Activated CD4-positive, alpha-beta T cell treated with anti-CD3 and anti-CD28 coated beads for 48 hours (primary cell): ENCODE data around the gene UNK.
"Not testable (repeated sequence)": the region's sequence is repeated elsewhere in the genome, so short reads cannot be mapped to it uniquely, and the experiment has no call there.

Experiments
- DNase-seq: peaks from one replicate; pipeline ENCODE4 v3.0.0-alpha.2; 2020

The UNK gene

GRCh38 chr17:75807861-75808260, 23.3 kb downstream of the UNK start:
- DNase-seq: no peak

- DNase-seq: no peak
These were observed 23.9 kb downstream of the UNK start for GRCh38 chr17:75808549-75808904.

- DNase-seq: no peak
These were observed 24.5 kb downstream of the UNK start for GRCh38 chr17:75808905-75809621.

- DNase-seq: no peak
These were observed 25.1 kb downstream of the UNK start for GRCh38 chr17:75809631-75810111.

GRCh38 chr17:75810216-75810615, 25.6 kb downstream of the UNK start:
- no peak for DNase-seq

GRCh38 chr17:75810756-75811155, 26.1 kb downstream of the UNK start:
- not testable (repeated sequence) for DNase-seq

GRCh38 chr17:75811174-75811573, 26.6 kb downstream of the UNK start:
- DNase-seq: no peak

GRCh38 chr17:75812096-75813013, 27.7 kb downstream of the UNK start:
- DNase-seq: no peak

- no peak for DNase-seq
These were observed 28.7 kb downstream of the UNK start for GRCh38 chr17:75813081-75814020.

GRCh38 chr17:75814021-75814395, 29.4 kb downstream of the UNK start:
- DNase-seq: no peak

- DNase-seq: no peak
These were observed 30.3 kb downstream of the UNK start for GRCh38 chr17:75814900-75815373.

GRCh38 chr17:75815399-75815798, 30.8 kb downstream of the UNK start:
- DNase-seq: no peak

- DNase-seq: no peak
These were observed 32.1 kb downstream of the UNK start for GRCh38 chr17:75816693-75817092.

- no peak for DNase-seq
These were observed 33.0 kb downstream of the UNK start for GRCh38 chr17:75817571-75817970.

GRCh38 chr17:75818326-75818885, 33.8 kb downstream of the UNK start:
- DNase-seq: no peak

GRCh38 chr17:75819116-75819515, 34.5 kb downstream of the UNK start:
- no peak for DNase-seq

- no peak for DNase-seq
These were observed 35.1 kb downstream of the UNK start for GRCh38 chr17:75819678-75820077.

- no peak for DNase-seq
These were observed 35.8 kb downstream of the UNK start for GRCh38 chr17:75820094-75821080.

GRCh38 chr17:75821552-75821951, 36.9 kb downstream of the UNK start:
- no peak for DNase-seq

GRCh38 chr17:75822119-75822799, 37.7 kb downstream of the UNK start:
- peak; percentile 50 for DNase-seq

GRCh38 chr17:75822800-75823166, 38.2 kb downstream of the UNK start:
- DNase-seq: no peak
